WI38 (cell line): Measurements from ENCODE around the gene ARHGEF28.

ENCODE experiments used
- H3K4me3 ChIP-seq: 2 replicates; pipeline ENCODE4 v1.5.1; 2011; ENCODE audit warnings: low read depth, mild to moderate bottlenecking, control low read depth, low read length
- CTCF ChIP-seq: IDR thresholded peaks from 2 replicates; pipeline ENCODE4 v1.5.1; 2012; ENCODE audit warnings: low read depth, mild to moderate bottlenecking, control low read depth, low read length

The ARHGEF28 gene

GRCh38 chr5:73644385-73644963 is 18.5 kb downstream of the ARHGEF28 start:
- no peak overlapping the region for H3K4me3 ChIP-seq
- TF ChIP-seq CTCF: no peak

GRCh38 chr5:73647721-73648120 is 21.7 kb downstream of the ARHGEF28 start:
- H3K4me3 ChIP-seq: no peak overlapping the region
- no peak for TF ChIP-seq CTCF

GRCh38 chr5:73648515-73648914 is 22.5 kb downstream of the ARHGEF28 start:
- no peak for TF ChIP-seq CTCF
- H3K4me3 ChIP-seq: no peak overlapping the region

GRCh38 chr5:73649926-73650325 is 23.9 kb downstream of the ARHGEF28 start:
- H3K4me3 ChIP-seq: no peak overlapping the region
- TF ChIP-seq CTCF: no peak

GRCh38 chr5:73652391-73652790 is 26.4 kb downstream of the ARHGEF28 start:
- TF ChIP-seq CTCF: no peak
- no peak overlapping the region for H3K4me3 ChIP-seq

- no peak for TF ChIP-seq CTCF
- H3K4me3 ChIP-seq: no peak overlapping the region
Measured at GRCh38 chr5:73654171-73654811, 28.3 kb downstream of the ARHGEF28 start.

GRCh38 chr5:73654819-73655318 is 28.9 kb downstream of the ARHGEF28 start:
- H3K4me3 ChIP-seq: no peak overlapping the region
- TF ChIP-seq CTCF: no peak
